Measurements from ENCODE around the gene ANKRD55. TPM values are rescaled to one million over a fixed set of nuclear protein-coding genes. Genes with fewer than 3 reads are reported as not detected.
A peak's percentile ranks its signal among the peaks of the same experiment; 100 is the strongest.
"Not testable (repeated sequence)": the region's sequence is repeated elsewhere in the genome, so short reads cannot be mapped to it uniquely, and the experiment has no call there.

ANKRD55 gene
- total RNA-seq, 1 donor from 2014 or later = 0.49 TPM

- DNase-seq (no peak), ATAC-seq (peak; percentile 87)
- no peak for TF ChIP-seq CTCF (IDR thresholded peaks at IDR 0.05)
- Histone ChIP-seq H3K36me3 (no peaks in the 10 kb centered on the region), H3K4me1 (peaks cover 5% of the 10 kb centered on the region), H3K4me3 (no peak overlapping the region), H3K27me3 (no peaks in the 10 kb centered on the region), H3K9me3 (peaks cover 4% of the 10 kb centered on the region), H3K27ac (no peak overlapping the region)
- intact Hi-C loops (cut with DNase I) = no loop called here
Measured at GRCh38 chr5:56211298-56211865, 21.7 kb downstream of the ANKRD55 start.

- no peak overlapping the region for H3K4me3 ChIP-seq
- no peak for TF ChIP-seq CTCF (IDR thresholded peaks at IDR 0.05)
- ATAC-seq (no peak), DNase-seq (no peak)
- no peaks in the 10 kb centered on the region for H3K36me3 ChIP-seq
- H3K9me3 ChIP-seq = no peaks in the 10 kb centered on the region
- H3K4me1 ChIP-seq = peaks cover 5% of the 10 kb centered on the region
- H3K27me3 ChIP-seq = no peaks in the 10 kb centered on the region
- intact Hi-C loops (cut with DNase I) = no loop called here
- no peak overlapping the region for H3K27ac ChIP-seq
Measured at GRCh38 chr5:56208681-56209080, 24.4 kb downstream of the ANKRD55 start.

- ATAC-seq = no peak
- Histone ChIP-seq H3K4me1 (peaks cover 5% of the 10 kb centered on the region), H3K9me3 (no peaks in the 10 kb centered on the region), H3K27me3 (no peaks in the 10 kb centered on the region), H3K4me3 (no peak overlapping the region), H3K36me3 (no peaks in the 10 kb centered on the region), H3K27ac (no peak overlapping the region)
- DNase-seq = no peak
- intact Hi-C loops (cut with DNase I) = no loop called here
- no peak for TF ChIP-seq CTCF (IDR thresholded peaks at IDR 0.05)
Measured at GRCh38 chr5:56207537-56207936, 25.6 kb downstream of the ANKRD55 start.

- TF ChIP-seq CTCF (IDR thresholded peaks at IDR 0.05) = no peak
- ATAC-seq (no peak), DNase-seq (no peak)
- intact Hi-C loops (cut with DNase I) = no loop called here
- Histone ChIP-seq H3K27ac (no peak overlapping the region), H3K36me3 (no peaks in the 10 kb centered on the region), H3K9me3 (no peaks in the 10 kb centered on the region), H3K4me3 (no peak overlapping the region), H3K27me3 (no peaks in the 10 kb centered on the region), H3K4me1 (peaks cover 4% of the 10 kb centered on the region)
Measured at GRCh38 chr5:56206126-56206910, 26.8 kb downstream of the ANKRD55 start.

GRCh38 chr5:56203936-56204335 lies 29.2 kb downstream of the ANKRD55 start:
- DNase-seq; H3K27me3 ChIP-seq; intact Hi-C loops (cut with DNase I); H3K4me3 ChIP-seq; H3K4me1 ChIP-seq; H3K27ac ChIP-seq; H3K36me3 ChIP-seq; ATAC-seq; H3K9me3 ChIP-seq: not testable (repeated sequence)

GRCh38 chr5:56202483-56202882 lies 30.6 kb downstream of the ANKRD55 start:
- ATAC-seq = peak; percentile 26
- intact Hi-C loops (cut with DNase I) = no loop called here
- TF ChIP-seq CTCF (IDR thresholded peaks at IDR 0.05) = no peak

GRCh38 chr5:56201762-56202261 lies 31.3 kb downstream of the ANKRD55 start:
- H3K4me3 ChIP-seq; H3K9me3 ChIP-seq; DNase-seq; H3K4me1 ChIP-seq; H3K27ac ChIP-seq; intact Hi-C loops (cut with DNase I); ATAC-seq; H3K27me3 ChIP-seq; H3K36me3 ChIP-seq: not testable (repeated sequence)

More at GRCh38 chr5:56202483-56202882, 30.6 kb downstream of the ANKRD55 start:
- no peak for DNase-seq
- Histone ChIP-seq H3K4me1 (no peaks in the 10 kb centered on the region), H3K4me3 (no peak overlapping the region), H3K36me3 (no peaks in the 10 kb centered on the region), H3K27ac (no peak overlapping the region), H3K9me3 (no peaks in the 10 kb centered on the region), H3K27me3 (no peaks in the 10 kb centered on the region)

Measured in upper lobe of right lung (tissue), 1 donor.